Stimulated activated CD8-positive, alpha-beta memory T cell treated with anti-CD3 and anti-CD28 coated beads, Interleukin-15, amount 100 ng/mL, for 24 hours (primary cell): Measurements from ENCODE around the gene GALNT10.
A peak's percentile ranks its signal among the peaks of the same experiment; 100 is the strongest.
"Not testable (repeated sequence)": the region's sequence is repeated elsewhere in the genome, so short reads cannot be mapped to it uniquely, and the experiment has no call there.

Source experiments
- DNase-seq: peaks from one replicate; pipeline ENCODE4 v3.0.0-alpha.2; 2020; ENCODE audit warnings: low read depth

The GALNT10 gene

GRCh38 chr5:154190595-154191304 is at the start of gene GALNT10:
GALNT10 (plus strand) TSS chr5:154190733; CDS start chr5:154190867, 134 bp downstream.
- peak; percentile 39 for DNase-seq

GRCh38 chr5:154141745-154142221 is 48.8 kb upstream of the GALNT10 start:
- DNase-seq, result no peak

GRCh38 chr5:154143211-154143641 is 47.3 kb upstream of the GALNT10 start:
- DNase-seq, result no peak

GRCh38 chr5:154145268-154145667 is 45.3 kb upstream of the GALNT10 start:
- DNase-seq, result no peak

GRCh38 chr5:154146409-154146808 is 44.1 kb upstream of the GALNT10 start:
- no peak for DNase-seq

GRCh38 chr5:154147666-154148065 is 42.9 kb upstream of the GALNT10 start:
- DNase-seq, result no peak

- DNase-seq, result not testable (repeated sequence)
Observed at GRCh38 chr5:154150471-154150870, 40.1 kb upstream of the GALNT10 start.

GRCh38 chr5:154157483-154158378 is 32.8 kb upstream of the GALNT10 start:
- no peak for DNase-seq

- DNase-seq, result no peak
Observed at GRCh38 chr5:154158379-154158737, 32.2 kb upstream of the GALNT10 start.

- no peak for DNase-seq
Observed at GRCh38 chr5:154159343-154159742, 31.2 kb upstream of the GALNT10 start.

- no peak for DNase-seq
Observed at GRCh38 chr5:154162539-154163151, 27.9 kb upstream of the GALNT10 start.

- DNase-seq, result no peak
Observed at GRCh38 chr5:154163327-154164248, 26.9 kb upstream of the GALNT10 start.

- no peak for DNase-seq
Observed at GRCh38 chr5:154164249-154164581, 26.3 kb upstream of the GALNT10 start.

- DNase-seq, result no peak
Observed at GRCh38 chr5:154165886-154166285, 24.6 kb upstream of the GALNT10 start.

- no peak for DNase-seq
Observed at GRCh38 chr5:154166901-154167791, 23.4 kb upstream of the GALNT10 start.

GRCh38 chr5:154168395-154168794 is 22.1 kb upstream of the GALNT10 start:
- DNase-seq, result no peak

- no peak for DNase-seq
Observed at GRCh38 chr5:154172785-154173184, 17.7 kb upstream of the GALNT10 start.

GRCh38 chr5:154174091-154174490 is 16.4 kb upstream of the GALNT10 start:
- no peak for DNase-seq

- no peak for DNase-seq
Observed at GRCh38 chr5:154176181-154176580, 14.4 kb upstream of the GALNT10 start.

GRCh38 chr5:154178661-154179060 is 11.9 kb upstream of the GALNT10 start:
- no peak for DNase-seq
